SK-N-SH (cell line): ENCODE data around the gene BMP8A.

Source experiments
- CTCF ChIP-seq: fragments of 200-600 bp; sonication (generic); IDR thresholded peaks from 2 replicates; pipeline ENCODE4 v1.6.1; 2017; ENCODE audit warnings: antibody characterized with exemption, mild to moderate bottlenecking, moderate library complexity
- MXI1 ChIP-seq: IDR thresholded peaks from 2 replicates; pipeline ENCODE4 v1.6.1; 2012; ENCODE audit warnings: mild to moderate bottlenecking, low read depth, low read length, improper control_type of control experiment
- RXRA ChIP-seq: IDR thresholded peaks from 2 replicates; pipeline ENCODE4 v1.4.0; 2012; ENCODE audit warnings: low read depth, mild to moderate bottlenecking, borderline replicate concordance

- TF ChIP-seq RXRA, result no peak
- TF ChIP-seq MXI1, result no peak
- TF ChIP-seq CTCF, result no peak
Measured at GRCh38 chr1:39494671-39495410, 3.4 kb downstream of the BMP8A start.
